HEK293 (cell line): Measurements from ENCODE around the gene SETD1A.

Source experiments
- BCL11B ChIP-seq: fragments of 450-650 bp; formaldehyde crosslinking; IDR thresholded peaks from 2 replicates; pipeline ENCODE4 v1.5.1; 2016; ENCODE audit warnings: low read depth, missing biosample characterization, missing genetic modification characterization
- EGR2 ChIP-seq: fragments of 450-650 bp; formaldehyde crosslinking; IDR thresholded peaks from 2 replicates; pipeline ENCODE4 v1.5.1; 2016; ENCODE audit warnings: low read depth, missing biosample characterization, missing genetic modification characterization
- FEZF1 ChIP-seq: fragments of 450-650 bp; formaldehyde crosslinking; IDR thresholded peaks from 2 replicates; pipeline ENCODE4 v1.5.1; 2016; ENCODE audit warnings: missing biosample characterization, missing genetic modification characterization
- GLIS2 ChIP-seq: fragments of 450-650 bp; formaldehyde crosslinking; IDR thresholded peaks from 2 replicates; pipeline ENCODE4 v1.5.1; 2016; ENCODE audit warnings: missing biosample characterization, missing genetic modification characterization
- PRDM1 ChIP-seq: fragments of 450-650 bp; formaldehyde crosslinking; IDR thresholded peaks from 2 replicates; pipeline ENCODE4; 2016; ENCODE audit warnings: missing biosample characterization, missing genetic modification characterization
- PRDM4 ChIP-seq: fragments of 450-650 bp; formaldehyde crosslinking; IDR thresholded peaks from 2 replicates; pipeline ENCODE4 v1.5.1; 2017; ENCODE audit warnings: missing biosample characterization, missing genetic modification characterization
- YY1 ChIP-seq: fragments of 450-650 bp; formaldehyde crosslinking; IDR thresholded peaks from 2 replicates; pipeline ENCODE4 v1.5.1; 2018; ENCODE audit warnings: missing biosample characterization, missing genetic modification characterization
- ZBTB20 ChIP-seq: fragments of 450-650 bp; formaldehyde crosslinking; IDR thresholded peaks from 2 replicates; pipeline ENCODE4 v1.5.1; 2016; ENCODE audit warnings: missing biosample characterization, missing genetic modification characterization
- ZBTB21 ChIP-seq: fragments of 450-650 bp; formaldehyde crosslinking; IDR thresholded peaks from 2 replicates; pipeline ENCODE4 v1.5.1; 2017; ENCODE audit warnings: missing biosample characterization, missing genetic modification characterization
- ZNF10 ChIP-seq: fragments of 450-650 bp; formaldehyde crosslinking; IDR thresholded peaks from 2 replicates; pipeline ENCODE4 v1.5.1; 2017; ENCODE audit warnings: missing biosample characterization, missing genetic modification characterization
- ZNF140 ChIP-seq: fragments of 450-650 bp; formaldehyde crosslinking; IDR thresholded peaks from 2 replicates; pipeline ENCODE4 v1.5.1; 2016; ENCODE audit warnings: missing biosample characterization, missing genetic modification characterization
- ZNF157 ChIP-seq: fragments of 450-650 bp; formaldehyde crosslinking; IDR thresholded peaks from 2 replicates; pipeline ENCODE4 v1.5.1; 2016; ENCODE audit warnings: missing biosample characterization, missing genetic modification characterization
- ZNF169 ChIP-seq: fragments of 450-650 bp; formaldehyde crosslinking; IDR thresholded peaks from 2 replicates; pipeline ENCODE4 v1.5.1; 2016; ENCODE audit warnings: missing biosample characterization, missing genetic modification characterization
- ZNF184 ChIP-seq: fragments of 450-650 bp; IDR thresholded peaks from 2 replicates; pipeline ENCODE4 v1.5.1; 2018; ENCODE audit warnings: missing biosample characterization, mild to moderate bottlenecking, missing genetic modification characterization
- ZNF239 ChIP-seq: fragments of 450-650 bp; formaldehyde crosslinking; IDR thresholded peaks from 2 replicates; pipeline ENCODE4 v1.5.1; 2016; ENCODE audit warnings: missing biosample characterization, missing genetic modification characterization
- ZNF248 ChIP-seq: fragments of 450-650 bp; formaldehyde crosslinking; IDR thresholded peaks from 2 replicates; pipeline ENCODE4 v1.5.1; 2017; ENCODE audit warnings: missing biosample characterization, missing genetic modification characterization
- ZNF274 ChIP-seq, 2 experiments: fragments of 200-500 bp in 1 of 2; fragments of 450-650 bp in 1 of 2; sonication (Bioruptor generic) in 1 of 2; formaldehyde crosslinking in 1 of 2; IDR thresholded peaks; 2 replicates each; pipeline versions ENCODE4 v1.5.1 to v1.6.1; 2014 to 2016; ENCODE audit warnings: borderline replicate concordance in 1 of 2, inconsistent platforms in 1 of 2, low read length in 1 of 2, missing biosample characterization in 1 of 2, missing genetic modification characterization in 1 of 2
- ZNF350 ChIP-seq: fragments of 450-650 bp; formaldehyde crosslinking; IDR thresholded peaks from 2 replicates; pipeline ENCODE4 v1.5.0; 2017; ENCODE audit warnings: missing biosample characterization, mild to moderate bottlenecking, missing genetic modification characterization
- ZNF366 ChIP-seq: fragments of 450-650 bp; formaldehyde crosslinking; conservative IDR thresholded peaks from 2 replicates; pipeline ENCODE4 v1.5.1; 2016; ENCODE audit warnings: missing biosample characterization, missing genetic modification characterization
- ZNF37A ChIP-seq: fragments of 450-650 bp; IDR thresholded peaks from 2 replicates; pipeline ENCODE4 v1.5.1; 2018; ENCODE audit warnings: missing biosample characterization, missing genetic modification characterization
- ZNF513 ChIP-seq: fragments of 450-650 bp; IDR thresholded peaks from 2 replicates; pipeline ENCODE4 v1.5.1; 2018; ENCODE audit warnings: missing biosample characterization, missing genetic modification characterization
- ZNF521 ChIP-seq: fragments of 450-650 bp; formaldehyde crosslinking; IDR thresholded peaks from 2 replicates; pipeline ENCODE4 v1.5.1; 2017; ENCODE audit warnings: missing biosample characterization, mild to moderate bottlenecking, missing genetic modification characterization
- ZNF549 ChIP-seq: fragments of 450-650 bp; IDR thresholded peaks from 2 replicates; pipeline ENCODE4 v1.5.1; 2018; ENCODE audit warnings: missing biosample characterization, missing genetic modification characterization, mild to moderate bottlenecking, inconsistent platforms, moderate library complexity
- ZNF558 ChIP-seq: fragments of 450-650 bp; formaldehyde crosslinking; IDR thresholded peaks from 2 replicates; pipeline ENCODE4 v1.5.1; 2016; ENCODE audit warnings: missing biosample characterization, missing genetic modification characterization
- ZNF623 ChIP-seq: fragments of 450-650 bp; formaldehyde crosslinking; IDR thresholded peaks from 2 replicates; pipeline ENCODE4 v1.5.1; 2016; ENCODE audit warnings: missing biosample characterization, missing genetic modification characterization
- ZNF664 ChIP-seq: fragments of 450-650 bp; formaldehyde crosslinking; IDR thresholded peaks from 2 replicates; pipeline ENCODE4 v1.5.1; 2016; ENCODE audit warnings: missing biosample characterization, missing genetic modification characterization
- ZNF670 ChIP-seq: fragments of 450-650 bp; formaldehyde crosslinking; IDR thresholded peaks from 2 replicates; pipeline ENCODE4 v1.5.1; 2016; ENCODE audit warnings: missing biosample characterization, missing genetic modification characterization, low read depth
- ZNF701 ChIP-seq: fragments of 450-650 bp; formaldehyde crosslinking; IDR thresholded peaks from 2 replicates; pipeline ENCODE4 v1.5.1; 2016; ENCODE audit warnings: missing biosample characterization, missing genetic modification characterization
- ZNF785 ChIP-seq: fragments of 450-650 bp; formaldehyde crosslinking; IDR thresholded peaks from 2 replicates; pipeline ENCODE4 v1.5.1; 2016; ENCODE audit warnings: missing biosample characterization, missing genetic modification characterization
- ZSCAN23 ChIP-seq: fragments of 450-650 bp; formaldehyde crosslinking; IDR thresholded peaks from 2 replicates; pipeline ENCODE4 v1.5.1; 2016; ENCODE audit warnings: missing biosample characterization, missing genetic modification characterization
- TF ChIP-seq, protein P1 (sequence below): fragments of 450-650 bp; IDR thresholded peaks from 2 replicates; pipeline ENCODE4 v1.5.1; 2018; ENCODE audit warnings: missing biosample characterization, mild to moderate bottlenecking, missing genetic modification characterization
- TF ChIP-seq, protein P2 (sequence below): fragments of 450-650 bp; formaldehyde crosslinking; conservative IDR thresholded peaks from 2 replicates; pipeline ENCODE4 v1.5.1; 2016; ENCODE audit warnings: low read depth, missing biosample characterization, missing genetic modification characterization

The SETD1A gene

GRCh38 chr16:30922960-30923535 is 34.5 kb upstream of the SETD1A start (continued):
- TF ChIP-seq PRDM4 (no peak), BCL11B (tag by site-specific recombination) (no peak), ZNF664 (tag by site-specific recombination) (no peak), ZBTB21 (no peak; the same call in none of the 2 replicates), ZNF184 (tag by site-specific recombination) (no peak), ZNF521 (tag by site-specific recombination) (no peak), ZNF10 (tag by site-specific recombination) (peak; percentile 89), ZNF549 (no peak), GLIS2 (tag by site-specific recombination) (no peak; the same call in none of the 2 replicates), ZNF37A (tag by site-specific recombination) (no peak), ZNF701 (no peak), ZSCAN23 (tag by site-specific recombination) (no peak), ZNF274 (IDR thresholded peaks at IDR 0.05; ENCODE audit: low read length) (no peak), ZNF274 (tag by site-specific recombination; IDR thresholded peaks at IDR 0.05; ENCODE audit: borderline replicate concordance) (no peak), YY1 (tag by site-specific recombination) (peak; percentile 98), ZNF513 (tag by site-specific recombination) (no peak), ZNF558 (tag by site-specific recombination) (no peak), ZNF785 (tag by site-specific recombination) (no peak), EGR2 (peak; percentile 95), PRDM1 (tag by site-specific recombination) (peak; percentile 35; the same call in 1 of the 2 replicates), ZBTB20 (peak; percentile 90), ZNF670 (no peak), FEZF1 (no peak), ZNF623 (no peak), ZNF239 (tag by site-specific recombination) (no peak), ZNF366 (tag by site-specific recombination) (peak; percentile 96), ZNF350 (no peak), ZNF140 (tag by site-specific recombination) (no peak), ZNF248 (tag by site-specific recombination) (no peak), ZNF157 (tag by site-specific recombination) (no peak), ZNF169 (no peak)
- TF ChIP-seq, protein P1, sequence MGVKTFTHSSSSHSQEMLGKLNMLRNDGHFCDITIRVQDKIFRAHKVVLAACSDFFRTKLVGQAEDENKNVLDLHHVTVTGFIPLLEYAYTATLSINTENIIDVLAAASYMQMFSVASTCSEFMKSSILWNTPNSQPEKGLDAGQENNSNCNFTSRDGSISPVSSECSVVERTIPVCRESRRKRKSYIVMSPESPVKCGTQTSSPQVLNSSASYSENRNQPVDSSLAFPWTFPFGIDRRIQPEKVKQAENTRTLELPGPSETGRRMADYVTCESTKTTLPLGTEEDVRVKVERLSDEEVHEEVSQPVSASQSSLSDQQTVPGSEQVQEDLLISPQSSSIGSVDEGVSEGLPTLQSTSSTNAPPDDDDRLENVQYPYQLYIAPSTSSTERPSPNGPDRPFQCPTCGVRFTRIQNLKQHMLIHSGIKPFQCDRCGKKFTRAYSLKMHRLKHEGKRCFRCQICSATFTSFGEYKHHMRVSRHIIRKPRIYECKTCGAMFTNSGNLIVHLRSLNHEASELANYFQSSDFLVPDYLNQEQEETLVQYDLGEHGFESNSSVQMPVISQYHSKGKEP (tag by site-specific recombination): no peak
- TF ChIP-seq, protein P2, sequence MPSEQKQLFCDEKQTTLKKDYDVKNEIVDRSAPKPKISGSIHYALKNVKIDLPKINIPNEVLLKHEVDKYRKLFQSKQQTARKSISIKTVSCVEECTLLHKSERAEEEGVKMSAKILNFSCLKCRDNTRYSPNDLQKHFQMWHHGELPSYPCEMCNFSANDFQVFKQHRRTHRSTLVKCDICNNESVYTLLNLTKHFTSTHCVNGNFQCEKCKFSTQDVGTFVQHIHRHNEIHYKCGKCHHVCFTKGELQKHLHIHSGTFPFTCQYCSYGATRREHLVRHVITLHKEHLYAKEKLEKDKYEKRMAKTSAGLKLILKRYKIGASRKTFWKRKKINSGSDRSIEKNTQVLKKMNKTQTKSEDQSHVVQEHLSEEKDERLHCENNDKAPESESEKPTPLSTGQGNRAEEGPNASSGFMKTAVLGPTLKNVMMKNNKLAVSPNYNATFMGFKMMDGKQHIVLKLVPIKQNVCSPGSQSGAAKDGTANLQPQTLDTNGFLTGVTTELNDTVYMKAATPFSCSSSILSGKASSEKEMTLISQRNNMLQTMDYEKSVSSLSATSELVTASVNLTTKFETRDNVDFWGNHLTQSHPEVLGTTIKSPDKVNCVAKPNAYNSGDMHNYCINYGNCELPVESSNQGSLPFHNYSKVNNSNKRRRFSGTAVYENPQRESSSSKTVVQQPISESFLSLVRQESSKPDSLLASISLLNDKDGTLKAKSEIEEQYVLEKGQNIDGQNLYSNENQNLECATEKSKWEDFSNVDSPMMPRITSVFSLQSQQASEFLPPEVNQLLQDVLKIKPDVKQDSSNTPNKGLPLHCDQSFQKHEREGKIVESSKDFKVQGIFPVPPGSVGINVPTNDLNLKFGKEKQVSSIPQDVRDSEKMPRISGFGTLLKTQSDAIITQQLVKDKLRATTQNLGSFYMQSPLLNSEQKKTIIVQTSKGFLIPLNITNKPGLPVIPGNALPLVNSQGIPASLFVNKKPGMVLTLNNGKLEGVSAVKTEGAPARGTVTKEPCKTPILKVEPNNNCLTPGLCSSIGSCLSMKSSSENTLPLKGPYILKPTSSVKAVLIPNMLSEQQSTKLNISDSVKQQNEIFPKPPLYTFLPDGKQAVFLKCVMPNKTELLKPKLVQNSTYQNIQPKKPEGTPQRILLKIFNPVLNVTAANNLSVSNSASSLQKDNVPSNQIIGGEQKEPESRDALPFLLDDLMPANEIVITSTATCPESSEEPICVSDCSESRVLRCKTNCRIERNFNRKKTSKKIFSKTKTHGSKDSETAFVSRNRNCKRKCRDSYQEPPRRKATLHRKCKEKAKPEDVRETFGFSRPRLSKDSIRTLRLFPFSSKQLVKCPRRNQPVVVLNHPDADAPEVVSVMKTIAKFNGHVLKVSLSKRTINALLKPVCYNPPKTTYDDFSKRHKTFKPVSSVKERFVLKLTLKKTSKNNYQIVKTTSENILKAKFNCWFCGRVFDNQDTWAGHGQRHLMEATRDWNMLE (tag by site-specific recombination): no peak
